ENCODE results near the gene ZNF496. TPM values are rescaled to one million over a fixed set of nuclear protein-coding genes. Genes with fewer than 3 reads are reported as not detected.

ZNF496 gene
- total and polyA plus RNA-seq, 2 of the 13 experiments (the other 11 are each of a cell fraction or from before 2014, with no cell fraction given): 14.8 to 18.6 TPM

GRCh38 chr1:247332215-247332622 lies 552 bp upstream of the ZNF496 start (continued):
- TF ChIP-seq ZNF335 (CRISPR knock-in tag; IDR thresholded peaks at IDR 0.05) (no peak), CREM (IDR thresholded peaks at IDR 0.05) (no peak), CREM (CRISPR knock-in tag; IDR thresholded peaks at IDR 0.05) (no peak), ZNF556 (CRISPR knock-in tag; IDR thresholded peaks at IDR 0.05; ENCODE audit: borderline replicate concordance) (peak; percentile 74), MYNN (CRISPR knock-in tag; IDR thresholded peaks at IDR 0.05; ENCODE audit: low read depth) (no peak), ZNF772 (CRISPR knock-in tag; IDR thresholded peaks at IDR 0.05) (no peak; the same call in 1 of the 2 replicates), ZNF670 (CRISPR knock-in tag; IDR thresholded peaks at IDR 0.05; ENCODE audit: borderline replicate concordance) (no peak), ATF3 (CRISPR knock-in tag; IDR thresholded peaks at IDR 0.05) (no peak), ZNF879 (CRISPR knock-in tag; IDR thresholded peaks at IDR 0.05) (no peak), PCBP2 (optimal IDR thresholded peaks at IDR 0.05; ENCODE audit: low read depth, low read length, poor library complexity, severe bottlenecking) (no peak), ZNF775 (CRISPR knock-in tag; IDR thresholded peaks at IDR 0.05; ENCODE audit: borderline replicate concordance) (no peak), ZNF512 (CRISPR knock-in tag; IDR thresholded peaks at IDR 0.05) (no peak), MNT (IDR thresholded peaks at IDR 0.05) (no peak), ARNTL (CRISPR knock-in tag; IDR thresholded peaks at IDR 0.05) (0 out of 2 replicates have a peak, but pooled peaks have one; percentile 55), DMAP1 (CRISPR knock-in tag; IDR thresholded peaks at IDR 0.05) (peak; percentile 69), SIN3B (IDR thresholded peaks at IDR 0.05; ENCODE audit: low read length) (no peak), PATZ1 (CRISPR knock-in tag; IDR thresholded peaks at IDR 0.05) (no peak), FOXO1 (CRISPR knock-in tag; IDR thresholded peaks at IDR 0.05) (peak; percentile 22; the same call in 1 of the 2 replicates), ZNF274 (CRISPR knock-in tag; IDR thresholded peaks at IDR 0.05) (peak; percentile 60; the same call in 1 of the 2 replicates), ZNF430 (CRISPR knock-in tag; IDR thresholded peaks at IDR 0.05) (no peak), CEBPG (CRISPR knock-in tag; IDR thresholded peaks at IDR 0.05) (no peak), ZNF672 (CRISPR knock-in tag; IDR thresholded peaks at IDR 0.05) (0 out of 2 replicates have a peak, but pooled peaks have one; percentile 43), SP1 (IDR thresholded peaks at IDR 0.05) (no peak), SP1 (CRISPR knock-in tag; IDR thresholded peaks at IDR 0.05) (no peak), TBL1XR1 (IDR thresholded peaks at IDR 0.05; ENCODE audit: borderline replicate concordance, low read length, partially characterized antibody) (no peak), NR2F2 (IDR thresholded peaks at IDR 0.05; ENCODE audit: borderline replicate concordance, low read depth) (no peak), KDM5A (IDR thresholded peaks at IDR 0.05; ENCODE audit: borderline replicate concordance, low read length) (no peak)
